ENCODE data around the gene NHERF1. TPM values are rescaled to one million over a fixed set of nuclear protein-coding genes. Genes with fewer than 3 reads are reported as not detected.

NHERF1 gene
- total and polyA plus RNA-seq, 9 of the 15 experiments (the other 6 are each of a cell fraction or from before 2014, with no cell fraction given): 11.4 to 79.9 (median 36.9) TPM

GRCh38 chr17:74803388-74803930 is 55.0 kb downstream of the NHERF1 start (continued):
- TF ChIP-seq, protein P1, sequence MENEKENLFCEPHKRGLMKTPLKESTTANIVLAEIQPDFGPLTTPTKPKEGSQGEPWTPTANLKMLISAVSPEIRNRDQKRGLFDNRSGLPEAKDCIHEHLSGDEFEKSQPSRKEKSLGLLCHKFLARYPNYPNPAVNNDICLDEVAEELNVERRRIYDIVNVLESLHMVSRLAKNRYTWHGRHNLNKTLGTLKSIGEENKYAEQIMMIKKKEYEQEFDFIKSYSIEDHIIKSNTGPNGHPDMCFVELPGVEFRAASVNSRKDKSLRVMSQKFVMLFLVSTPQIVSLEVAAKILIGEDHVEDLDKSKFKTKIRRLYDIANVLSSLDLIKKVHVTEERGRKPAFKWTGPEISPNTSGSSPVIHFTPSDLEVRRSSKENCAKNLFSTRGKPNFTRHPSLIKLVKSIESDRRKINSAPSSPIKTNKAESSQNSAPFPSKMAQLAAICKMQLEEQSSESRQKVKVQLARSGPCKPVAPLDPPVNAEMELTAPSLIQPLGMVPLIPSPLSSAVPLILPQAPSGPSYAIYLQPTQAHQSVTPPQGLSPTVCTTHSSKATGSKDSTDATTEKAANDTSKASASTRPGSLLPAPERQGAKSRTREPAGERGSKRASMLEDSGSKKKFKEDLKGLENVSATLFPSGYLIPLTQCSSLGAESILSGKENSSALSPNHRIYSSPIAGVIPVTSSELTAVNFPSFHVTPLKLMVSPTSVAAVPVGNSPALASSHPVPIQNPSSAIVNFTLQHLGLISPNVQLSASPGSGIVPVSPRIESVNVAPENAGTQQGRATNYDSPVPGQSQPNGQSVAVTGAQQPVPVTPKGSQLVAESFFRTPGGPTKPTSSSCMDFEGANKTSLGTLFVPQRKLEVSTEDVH (IDR thresholded peaks at IDR 0.05; ENCODE audit: low read depth, partially characterized antibody): no peak
- TF ChIP-seq ZNF780A (CRISPR knock-in tag; IDR thresholded peaks at IDR 0.05) (no peak), MYBL2 (IDR thresholded peaks at IDR 0.05; ENCODE audit: low read depth) (no peak), MYBL2 (CRISPR knock-in tag; IDR thresholded peaks at IDR 0.05; ENCODE audit: borderline replicate concordance) (no peak)

- Histone ChIP-seq H2AFZ (ENCODE audit: low read depth, low read length) (no peak overlapping the region), H3K36me3 (ENCODE audit: control insufficient read depth, insufficient read depth, low read length) (peaks cover 3% of the 10 kb centered on the region; the same call in 2 of the 3 replicates), H3K4me2 (ENCODE audit: insufficient read depth, low read length) (no peak overlapping the region), H3K4me3 (no peak overlapping the region), H3K79me2 (ENCODE audit: control insufficient read depth, insufficient read depth, low read length) (no peaks in the 10 kb centered on the region), H3K9me3 (replicated peaks; ENCODE audit: control insufficient read depth, insufficient read depth, low read depth, low read length) (no peaks in the 10 kb centered on the region), H3K4me1 (replicated peaks in 1 of 2; ENCODE audit: control insufficient read depth in 2 of 2, insufficient read depth in 2 of 2, low read length in 2 of 2) (no peaks in the 10 kb centered on the region), H3K9ac (ENCODE audit: insufficient read depth in 1 of 2, low read depth in 2 of 2, low read length in 2 of 2) (no peak overlapping the region), H3K27me3 (ENCODE audit: control insufficient read depth in 2 of 2, insufficient read depth in 2 of 2, low read length in 2 of 2) (no peaks in the 10 kb centered on the region), H3K9me1 (ENCODE audit: control insufficient read depth, insufficient read depth, low read length) (no peaks in the 10 kb centered on the region), H3K27ac (ENCODE audit: extremely low read depth, low read depth, low read length) (no peak overlapping the region), H4K20me1 (replicated peaks; ENCODE audit: control insufficient read depth, insufficient read depth, low read length) (peaks cover 6% of the 10 kb centered on the region)
- intact Hi-C loops (cut with micrococcal nuclease) (no loop called here), in situ Hi-C loops (cut with MboI) (no loop called here)
- FAIRE-seq: no peak
- TF ChIP-seq POLR2AphosphoS2 (IDR thresholded peaks at IDR 0.05; ENCODE audit: low read length) (no peak), TCF7 (IDR thresholded peaks at IDR 0.05; ENCODE audit: borderline replicate concordance) (no peak), NFRKB (IDR thresholded peaks at IDR 0.05; ENCODE audit: low read depth) (no peak), PHB2 (IDR thresholded peaks at IDR 0.05; ENCODE audit: low read depth) (no peak), ERF (CRISPR knock-in tag; IDR thresholded peaks at IDR 0.05) (no peak)
- POLR2A ChIA-PET: interaction anchor here (0.9 kb wide), 1 partner anchor 16 kb away, joined by 3 read pairs; no protein-coding TSS in a partner anchor
- WGBS (ENCODE audit: insufficient coverage, low coverage, missing lambda C conversion rate): 41% methylated on average over 5 of the region's 5 CpGs
- ATAC-seq: no peak
- BruUV-seq (replicated peaks): no TSS peak
- CTCF ChIA-PET (ENCODE audit: low intra/inter-chr PET ratio): no interaction called here
- DNase-seq (ENCODE audit: extremely low read depth in 1 of 4, low spot score in 3 of 4): no peak
These were observed 55.5 kb downstream of the NHERF1 start for GRCh38 chr17:74803971-74804370.
